Thyroid gland (tissue), 4 donors: ENCODE results near the gene FAAP24. TPM values are rescaled to one million over a fixed set of nuclear protein-coding genes. Genes with fewer than 3 reads are reported as not detected.
"Not testable (repeated sequence)": the region's sequence is repeated elsewhere in the genome, so short reads cannot be mapped to it uniquely, and the experiment has no call there.

Source experiments
- DNase-seq, 2 donors: peaks; one replicate each; pipeline ENCODE4 v3.0.0-alpha.2; 2019
- H3K27ac ChIP-seq, 3 donors: fragments of 200-600 bp; sonication (generic); 1 replicate in 2 of 3; 2 replicates in 1 of 3; pipeline ENCODE4 v1.5.1; 2016 to 2019; ENCODE audit warnings: mild to moderate bottlenecking in 1 of 3, moderate library complexity in 1 of 3
- H3K27me3 ChIP-seq: fragments of 200-600 bp; sonication (generic); one replicate; pipeline ENCODE4 v1.5.1; 2019
- H3K36me3 ChIP-seq, 2 donors: fragments of 200-600 bp; sonication (generic); one replicate each; pipeline ENCODE4 v1.5.1; 2016 to 2019
- H3K4me1 ChIP-seq, 2 donors: fragments of 200-600 bp; sonication (generic); one replicate each; pipeline ENCODE4 v1.5.1; 2017 to 2019
- H3K4me3 ChIP-seq, 3 donors: fragments of 200-600 bp; sonication (generic); replicated peaks in 1 of 3; 1 replicate in 2 of 3; 2 replicates in 1 of 3; pipeline ENCODE4 v1.5.1; 2016; ENCODE audit warnings: mild to moderate bottlenecking in 1 of 3
- H3K9me3 ChIP-seq: fragments of 200-600 bp; sonication (generic); one replicate; pipeline ENCODE4 v1.5.1; 2017
- POLR2A ChIP-seq, 2 donors: fragments of 450-650 bp; IDR thresholded peaks; one replicate each; pipeline ENCODE4 v1.6.1; 2017; ENCODE audit warnings: antibody characterized with exemption in 2 of 2, mild to moderate bottlenecking in 2 of 2, moderate library complexity in 1 of 2
- WGBS, 2 donors: methylation state at CpG; one replicate each; pipeline ENCODE4 v1.1.5; 2017; 5-methylcytosine and 5-hydroxymethylcytosine counted together
- intact Hi-C: fragments of 100-400 bp; cut with DNase I; formaldehyde crosslinking; loops from one replicate; pipeline ENCODE4 v1.15.1; 2023
- total RNA-seq, 4 donors: library from RNA; depleted of rRNA; stranded (reverse); fragments of >200 nt; gene quantifications; one replicate each; pipeline ENCODE4 v1.2.3, GENCODE V29; 2016
- TF ChIP-seq, protein P1 (sequence below), 6 experiments: fragments of 200-600 bp in 3 of 6; fragments of 450-650 bp in 3 of 6; sonication (generic) in 3 of 6; IDR thresholded peaks; one replicate each; pipeline ENCODE4 v1.5.1; 2016 to 2019; ENCODE audit warnings: antibody characterized with exemption in 6 of 6, mild to moderate bottlenecking in 2 of 6, inconsistent platforms in 1 of 6, moderate library complexity in 1 of 6

Gene FAAP24
- total RNA-seq, 4 donors from 2014 or later, result 0.40 to 1.7 (median 0.94) TPM

- TF ChIP-seq, protein P1, sequence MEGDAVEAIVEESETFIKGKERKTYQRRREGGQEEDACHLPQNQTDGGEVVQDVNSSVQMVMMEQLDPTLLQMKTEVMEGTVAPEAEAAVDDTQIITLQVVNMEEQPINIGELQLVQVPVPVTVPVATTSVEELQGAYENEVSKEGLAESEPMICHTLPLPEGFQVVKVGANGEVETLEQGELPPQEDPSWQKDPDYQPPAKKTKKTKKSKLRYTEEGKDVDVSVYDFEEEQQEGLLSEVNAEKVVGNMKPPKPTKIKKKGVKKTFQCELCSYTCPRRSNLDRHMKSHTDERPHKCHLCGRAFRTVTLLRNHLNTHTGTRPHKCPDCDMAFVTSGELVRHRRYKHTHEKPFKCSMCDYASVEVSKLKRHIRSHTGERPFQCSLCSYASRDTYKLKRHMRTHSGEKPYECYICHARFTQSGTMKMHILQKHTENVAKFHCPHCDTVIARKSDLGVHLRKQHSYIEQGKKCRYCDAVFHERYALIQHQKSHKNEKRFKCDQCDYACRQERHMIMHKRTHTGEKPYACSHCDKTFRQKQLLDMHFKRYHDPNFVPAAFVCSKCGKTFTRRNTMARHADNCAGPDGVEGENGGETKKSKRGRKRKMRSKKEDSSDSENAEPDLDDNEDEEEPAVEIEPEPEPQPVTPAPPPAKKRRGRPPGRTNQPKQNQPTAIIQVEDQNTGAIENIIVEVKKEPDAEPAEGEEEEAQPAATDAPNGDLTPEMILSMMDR (IDR thresholded peaks at IDR 0.05), result no peak
- no peak for TF ChIP-seq POLR2A (IDR thresholded peaks at IDR 0.05)
- H3K4me3 ChIP-seq, result no peak overlapping the region
- intact Hi-C loops, result no loop called here
- no peaks in the 10 kb centered on the region for H3K27me3 ChIP-seq
- H3K27ac ChIP-seq, result no peak overlapping the region
- H3K4me1 ChIP-seq, result no peaks in the 10 kb centered on the region
- H3K36me3 ChIP-seq, result peaks cover 0 to 32% of the 10 kb centered on the region in 2 donors
- no peaks in the 10 kb centered on the region for H3K9me3 ChIP-seq
- 85 to 95% methylated on average over 7 of the region's 9 CpGs for WGBS, 2 donors
- no peak for DNase-seq
These were observed 36.4 kb upstream of the FAAP24 start for GRCh38 chr19:32935629-32936028.

DNA sequence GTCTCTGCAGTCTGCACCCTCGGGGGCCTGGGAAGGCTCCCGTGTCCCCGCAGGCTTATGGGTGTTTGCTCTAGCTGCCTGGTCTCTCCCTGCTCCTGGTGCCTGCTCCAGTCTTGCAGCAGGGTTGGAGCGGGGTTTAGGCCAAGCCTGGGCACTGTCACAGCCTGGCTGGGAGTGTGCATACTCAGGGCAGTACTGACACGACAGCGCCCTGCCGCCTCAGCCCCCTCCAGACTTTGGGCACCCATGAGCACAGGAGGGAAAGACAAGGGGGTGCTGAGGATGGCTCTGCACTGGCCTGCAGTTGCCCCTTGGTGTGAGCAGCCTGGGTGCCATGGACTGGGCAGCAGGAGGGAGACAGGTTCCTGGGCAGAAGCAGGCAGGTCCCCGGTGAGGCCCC lies 36.0 kb upstream of the FAAP24 start:
- TF ChIP-seq, protein P1 (IDR thresholded peaks at IDR 0.05), result no peak
- no peak for TF ChIP-seq POLR2A (IDR thresholded peaks at IDR 0.05)
- H3K9me3 ChIP-seq, result no peaks in the 10 kb centered on the region
- H3K36me3 ChIP-seq, result peaks cover 0 to 28% of the 10 kb centered on the region in 2 donors
- no peaks in the 10 kb centered on the region for H3K27me3 ChIP-seq
- H3K4me1 ChIP-seq, result no peaks in the 10 kb centered on the region
- no peak overlapping the region for H3K27ac ChIP-seq
- DNase-seq, result no peak
- WGBS, 2 donors, result 98% methylated on average over 6 of the region's 8 CpGs; no CpG with 5 or more reads in 1 of the 2 donors
- no peak overlapping the region for H3K4me3 ChIP-seq
- intact Hi-C loops, result no loop called here

DNA sequence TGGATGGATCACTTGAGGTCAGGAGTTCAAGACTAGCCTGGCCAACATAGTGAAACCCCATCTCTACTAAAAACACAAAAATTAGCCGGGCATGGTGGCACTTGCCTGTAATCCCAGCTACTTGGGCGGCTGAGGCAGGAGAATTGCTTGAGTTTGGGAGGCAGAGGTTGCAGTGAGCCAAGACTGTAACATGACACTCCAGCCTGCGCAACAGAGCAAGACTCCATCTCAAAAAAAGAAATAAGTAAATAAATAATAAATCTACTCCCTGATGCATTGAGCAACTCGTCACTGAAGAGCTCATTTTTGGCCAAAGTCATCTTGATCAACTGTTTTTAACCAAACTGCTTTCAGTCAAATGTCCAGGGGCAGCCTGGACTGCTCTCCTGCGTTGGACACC lies 30.8 kb upstream of the FAAP24 start:
- H3K27me3 ChIP-seq, H3K9me3 ChIP-seq, H3K4me1 ChIP-seq, H3K4me3 ChIP-seq, DNase-seq, H3K27ac ChIP-seq, intact Hi-C loops: not testable (repeated sequence)
- WGBS, 2 donors, result 89 to 92% methylated on average over 5 of the region's 5 CpGs
- H3K36me3 ChIP-seq, result peaks cover 9 to 49% of the 10 kb centered on the region in 2 donors

- 74 to 90% methylated on average over 3 of the region's 3 CpGs for WGBS, 2 donors
- no peak for DNase-seq
- no peak overlapping the region for H3K27ac ChIP-seq
- TF ChIP-seq POLR2A (IDR thresholded peaks at IDR 0.05), result no peak
- TF ChIP-seq, protein P1 (IDR thresholded peaks at IDR 0.05), result no peak
- intact Hi-C loops, result no loop called here
- no peaks in the 10 kb centered on the region for H3K9me3 ChIP-seq
- H3K4me1 ChIP-seq, result no peaks in the 10 kb centered on the region
- no peaks in the 10 kb centered on the region for H3K27me3 ChIP-seq
- H3K36me3 ChIP-seq, result peaks cover 32 to 59% of the 10 kb centered on the region in 2 donors
- no peak overlapping the region for H3K4me3 ChIP-seq
These were observed 26.8 kb upstream of the FAAP24 start for GRCh38 chr19:32945260-32945659.

- Histone ChIP-seq H3K27me3 (no peaks in the 10 kb centered on the region), H3K27ac (no peak overlapping the region), H3K4me1 (peaks cover 7 to 10% of the 10 kb centered on the region in 2 donors), H3K36me3 (peaks cover 0 to 17% of the 10 kb centered on the region in 2 donors), H3K4me3 (no peak overlapping the region), H3K9me3 (no peaks in the 10 kb centered on the region)
- intact Hi-C loops, result no loop called here
- DNase-seq, result no peak
- 93 to 96% methylated on average over 9 of the region's 9 CpGs for WGBS, 2 donors
- TF ChIP-seq, protein P1 (IDR thresholded peaks at IDR 0.05), result no peak
- no peak for TF ChIP-seq POLR2A (IDR thresholded peaks at IDR 0.05)
These were observed 5.3 kb upstream of the FAAP24 start for GRCh38 chr19:32966750-32967149.

GRCh38 chr19:32969549-32969948 lies 2.5 kb upstream of the FAAP24 start:
- Histone ChIP-seq H3K36me3 (peaks cover 0 to 9% of the 10 kb centered on the region in 2 donors), H3K4me3 (no peak overlapping the region), H3K27ac (no peak overlapping the region), H3K4me1 (peaks cover 7 to 10% of the 10 kb centered on the region in 2 donors), H3K27me3 (no peaks in the 10 kb centered on the region), H3K9me3 (no peaks in the 10 kb centered on the region)
- WGBS, 2 donors, result 93 to 100% methylated on average over 1 to 5 of the region's 10 CpGs
- DNase-seq, result no peak
- intact Hi-C loops, result no loop called here
- TF ChIP-seq, protein P1 (IDR thresholded peaks at IDR 0.05), result no peak
